HEK293 (cell line): ENCODE data around the gene PDCD4.

Experiments used
- CTCF ChIA-PET: fragments of 350-600 bp; formaldehyde crosslinking; extraction: SDS; loops from one replicate; lab custom pipeline; 2021; ENCODE audit warnings: antibody characterized with exemption; lab: Yijun Ruan, JAX
- POLR2A ChIA-PET: fragments of 300-600 bp; formaldehyde crosslinking; extraction: SDS; loops from one replicate; lab custom pipeline; 2020; ENCODE audit warnings: antibody characterized with exemption, inconsistent platforms; lab: Yijun Ruan, JAX
- H3K27ac ChIP-seq: fragments of 200-500 bp; sonication (Bioruptor generic); 2 replicates; pipeline ENCODE4 v1.5.1; 2014; ENCODE audit warnings: low read depth, low read length, control low read depth, inconsistent platforms; ENCODE audit errors: extremely low read depth
- H3K36me3 ChIP-seq, 2 experiments: fragments of 200-500 bp in 1 of 2; sonication (Bioruptor generic) in 1 of 2; 1 replicate in 1 of 2; 2 replicates in 1 of 2; pipeline ENCODE4 v1.5.1; 2014 to 2017; ENCODE audit warnings: inconsistent platforms in 2 of 2, low read length in 2 of 2; ENCODE audit not compliant: control insufficient read depth in 2 of 2, insufficient read depth in 1 of 2
- H3K4me1 ChIP-seq: fragments of 200-500 bp; sonication (Bioruptor generic); 2 replicates; pipeline ENCODE4 v1.5.1; 2014; ENCODE audit warnings: mild to moderate bottlenecking, low read length, inconsistent platforms; ENCODE audit not compliant: control insufficient read depth, insufficient read depth
- H3K4me3 ChIP-seq: 2 replicates; pipeline ENCODE4 v1.5.1; 2011; ENCODE audit warnings: low read depth, mild to moderate bottlenecking, control low read depth, low read length, moderate library complexity
- H3K9me3 ChIP-seq: fragments of 200-500 bp; sonication (Bioruptor generic); 2 replicates; pipeline ENCODE4 v1.5.1; 2014; ENCODE audit warnings: low read depth, low read length, inconsistent platforms; ENCODE audit not compliant: control insufficient read depth, insufficient read depth
- IKZF3 ChIP-seq: fragments of 450-650 bp; IDR thresholded peaks from 2 replicates; pipeline ENCODE4 v1.5.0; 2018; ENCODE audit warnings: missing biosample characterization, mild to moderate bottlenecking, missing genetic modification characterization, moderate library complexity
- ZNF18 ChIP-seq: fragments of 450-650 bp; formaldehyde crosslinking; IDR thresholded peaks from 2 replicates; pipeline ENCODE4 v1.5.1; 2016; ENCODE audit warnings: missing biosample characterization, missing genetic modification characterization
- ZNF223 ChIP-seq: fragments of 450-650 bp; formaldehyde crosslinking; IDR thresholded peaks from 2 replicates; pipeline ENCODE4 v1.5.1; 2016; ENCODE audit warnings: missing biosample characterization, missing genetic modification characterization
- ZNF341 ChIP-seq: fragments of 450-650 bp; formaldehyde crosslinking; IDR thresholded peaks from 2 replicates; pipeline ENCODE4; 2016; ENCODE audit warnings: low read depth, missing biosample characterization, missing genetic modification characterization
- ZNF398 ChIP-seq: fragments of 450-650 bp; formaldehyde crosslinking; IDR thresholded peaks from 2 replicates; pipeline ENCODE4 v1.5.1; 2017; ENCODE audit warnings: missing biosample characterization, missing genetic modification characterization
- ZNF426 ChIP-seq: fragments of 450-650 bp; formaldehyde crosslinking; IDR thresholded peaks from 2 replicates; pipeline ENCODE4 v1.5.1; 2017; ENCODE audit warnings: missing biosample characterization, missing genetic modification characterization, mild to moderate bottlenecking, inconsistent platforms, moderate library complexity
- ZNF510 ChIP-seq: fragments of 450-650 bp; formaldehyde crosslinking; IDR thresholded peaks from 2 replicates; pipeline ENCODE4 v1.5.1; 2018; ENCODE audit warnings: mild to moderate bottlenecking, missing genetic modification characterization, missing biosample characterization; ENCODE audit not compliant: insufficient replicate concordance
- ZNF518A ChIP-seq: fragments of 450-650 bp; formaldehyde crosslinking; conservative IDR thresholded peaks from 2 replicates; pipeline ENCODE4 v1.5.1; 2016; ENCODE audit warnings: low read depth, missing biosample characterization, missing genetic modification characterization
- ZNF529 ChIP-seq: fragments of 450-650 bp; formaldehyde crosslinking; IDR thresholded peaks from 2 replicates; pipeline ENCODE4 v1.5.1; 2017; ENCODE audit warnings: missing genetic modification characterization, missing biosample characterization; ENCODE audit not compliant: insufficient replicate concordance
- ZNF670 ChIP-seq: fragments of 450-650 bp; formaldehyde crosslinking; IDR thresholded peaks from 2 replicates; pipeline ENCODE4 v1.5.1; 2016; ENCODE audit warnings: missing biosample characterization, missing genetic modification characterization, low read depth
- ZNF692 ChIP-seq: fragments of 450-650 bp; formaldehyde crosslinking; IDR thresholded peaks from 2 replicates; pipeline ENCODE4 v1.5.1; 2016; ENCODE audit warnings: missing biosample characterization, missing genetic modification characterization
- ZNF777 ChIP-seq: fragments of 450-650 bp; formaldehyde crosslinking; IDR thresholded peaks from 2 replicates; pipeline ENCODE4 v1.5.1; 2017; ENCODE audit warnings: missing biosample characterization, missing genetic modification characterization, borderline replicate concordance
- ZSCAN23 ChIP-seq: fragments of 450-650 bp; formaldehyde crosslinking; IDR thresholded peaks from 2 replicates; pipeline ENCODE4 v1.5.1; 2016; ENCODE audit warnings: missing biosample characterization, missing genetic modification characterization
- TF ChIP-seq, protein P1 (sequence below): fragments of 450-650 bp; formaldehyde crosslinking; IDR thresholded peaks from 2 replicates; pipeline ENCODE4 v1.5.1; 2016; ENCODE audit warnings: missing biosample characterization, missing genetic modification characterization

Gene PDCD4

GRCh38 chr10:110860576-110861241 lies 11.0 kb upstream of the PDCD4 start (continued):
- TF ChIP-seq, protein P1, sequence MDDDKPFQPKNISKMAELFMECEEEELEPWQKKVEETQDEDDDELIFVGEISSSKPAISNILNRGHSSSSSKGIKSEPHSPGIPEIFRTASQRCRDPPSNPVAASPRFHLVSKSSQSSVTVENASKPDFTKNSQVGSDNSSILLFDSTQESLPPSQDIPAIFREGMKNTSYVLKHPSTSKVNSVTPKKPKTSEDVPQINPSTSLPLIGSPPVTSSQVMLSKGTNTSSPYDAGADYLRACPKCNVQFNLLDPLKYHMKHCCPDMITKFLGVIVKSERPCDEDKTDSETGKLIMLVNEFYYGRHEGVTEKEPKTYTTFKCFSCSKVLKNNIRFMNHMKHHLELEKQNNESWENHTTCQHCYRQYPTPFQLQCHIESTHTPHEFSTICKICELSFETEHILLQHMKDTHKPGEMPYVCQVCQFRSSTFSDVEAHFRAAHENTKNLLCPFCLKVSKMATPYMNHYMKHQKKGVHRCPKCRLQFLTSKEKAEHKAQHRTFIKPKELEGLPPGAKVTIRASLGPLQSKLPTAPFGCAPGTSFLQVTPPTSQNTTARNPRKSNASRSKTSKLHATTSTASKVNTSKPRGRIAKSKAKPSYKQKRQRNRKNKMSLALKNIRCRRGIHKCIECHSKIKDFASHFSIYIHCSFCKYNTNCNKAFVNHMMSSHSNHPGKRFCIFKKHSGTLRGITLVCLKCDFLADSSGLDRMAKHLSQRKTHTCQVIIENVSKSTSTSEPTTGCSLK = no peak
- TF ChIP-seq, all 188 proteins: peak for 2

DNA sequence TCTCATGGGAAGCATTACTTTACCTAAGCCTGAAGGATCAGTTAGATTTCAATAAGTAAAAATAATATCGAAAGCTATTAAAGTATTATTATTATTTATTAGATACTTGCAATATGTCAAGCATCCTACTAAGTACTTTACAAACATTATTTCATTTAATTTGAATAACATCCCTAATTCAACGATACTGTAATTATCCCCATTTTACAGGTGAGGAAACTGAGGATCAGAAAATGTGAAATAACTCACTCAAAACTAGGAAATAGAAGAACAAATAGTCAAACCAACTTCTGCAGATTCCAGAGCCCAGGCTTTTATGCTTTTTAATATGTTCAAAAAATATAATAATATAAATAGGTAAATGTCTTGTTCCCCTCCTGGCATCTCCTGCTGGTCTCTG lies 10.3 kb upstream of the PDCD4 start:
- TF ChIP-seq ZNF510 (tag by site-specific recombination) (no peak), ZNF341 (tag by site-specific recombination) (no peak), ZNF692 (tag by site-specific recombination) (no peak), ZNF223 (tag by site-specific recombination) (no peak)
- TF ChIP-seq, all 188 proteins: peak for 0
- Histone ChIP-seq H3K36me3 (no peaks in the 10 kb centered on the region), H3K9me3 (no peaks in the 10 kb centered on the region), H3K27ac (no peak overlapping the region), H3K4me3 (no peak overlapping the region), H3K4me1 (peaks cover 25% of the 10 kb centered on the region)
- POLR2A ChIA-PET = no interaction called here
- CTCF ChIA-PET = interaction anchor here (1.7 kb wide), 1 partner anchor 113 kb away, joined by 3 read pairs; no protein-coding TSS in a partner anchor

DNA sequence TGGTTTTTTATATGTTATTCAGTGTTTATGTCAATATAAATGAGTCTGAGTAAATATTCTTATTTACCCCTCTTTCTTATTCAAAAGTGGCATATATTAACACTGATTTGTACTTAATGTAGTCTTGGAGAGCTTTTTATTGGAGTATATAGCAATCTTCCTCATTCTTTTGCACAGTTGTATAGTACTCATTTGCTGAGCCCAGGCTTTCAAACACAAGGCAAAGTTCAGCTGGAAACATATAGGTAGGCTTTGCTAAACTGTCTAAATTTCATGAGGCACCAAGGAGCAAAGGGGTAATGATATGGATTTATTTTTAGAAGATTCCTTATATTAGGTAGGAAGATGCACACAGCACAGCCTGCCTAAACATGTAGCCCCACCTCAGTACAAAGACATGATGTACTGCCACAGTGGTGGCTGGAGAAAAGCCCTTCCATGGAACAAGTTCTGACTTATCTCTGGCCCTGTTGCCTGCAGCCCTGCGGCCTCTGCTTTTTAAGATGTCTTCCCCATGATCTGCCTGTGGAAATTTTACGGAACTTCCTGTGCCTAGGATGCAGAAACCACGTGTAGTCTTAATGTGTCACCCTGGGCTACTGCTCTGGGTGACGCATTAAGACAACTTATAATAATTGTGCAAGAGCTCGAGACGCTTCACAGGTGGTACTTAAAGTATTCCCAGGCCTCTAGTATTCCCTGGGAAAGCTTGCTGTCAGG lies 9.6 kb upstream of the PDCD4 start:
- Histone ChIP-seq H3K4me3 (no peak overlapping the region), H3K36me3 (no peaks in the 10 kb centered on the region), H3K27ac (no peak overlapping the region), H3K4me1 (peaks cover 25% of the 10 kb centered on the region)
- POLR2A ChIA-PET = interaction anchor here (1.0 kb wide), 1 partner anchor 10 kb away, joined by 6 read pairs; the partner anchor contains the start of gene PDCD4
- TF ChIP-seq ZNF18 (no peak), IKZF3 (tag by site-specific recombination) (no peak), ZNF670 (tag by site-specific recombination) (no peak)
- TF ChIP-seq, all 188 proteins: peak for 0
- CTCF ChIA-PET = interaction anchor here (1.7 kb wide), 1 partner anchor 114 kb away, joined by 3 read pairs; no protein-coding TSS in a partner anchor
- H3K9me3 ChIP-seq = no peaks in the 10 kb centered on the region

- ChIA-PET CTCF (interaction anchor here (1.7 kb wide), 1 partner anchor 115 kb away, joined by 3 read pairs; no protein-coding TSS in a partner anchor), POLR2A (interaction anchor here (1.0 kb wide), 1 partner anchor 9 kb away, joined by 6 read pairs; the partner anchor contains the start of gene PDCD4)
- Histone ChIP-seq H3K36me3 (no peaks in the 10 kb centered on the region), H3K4me1 (peaks cover 27% of the 10 kb centered on the region), H3K4me3 (no peak overlapping the region), H3K27ac (no peak overlapping the region), H3K9me3 (no peaks in the 10 kb centered on the region)
- TF ChIP-seq ZSCAN23 (tag by site-specific recombination) = no peak
- no peak for TF ChIP-seq ZNF398
- no peak for TF ChIP-seq ZNF777 (tag by site-specific recombination)
- no peak for TF ChIP-seq ZNF426 (tag by site-specific recombination)
- TF ChIP-seq ZNF518A = no peak
- no peak for TF ChIP-seq ZNF529 (tag by site-specific recombination)
Observed at GRCh38 chr10:110862961-110863360, 8.8 kb upstream of the PDCD4 start.
